GM19397 (cell line): Measurements from ENCODE around the gene UBALD1.

Source experiments
- ATAC-seq: cut with Tn5 transposase; IDR thresholded peaks from one replicate; pipeline ENCODE4 v1.9.1; 2021; ENCODE audit warnings: mild to moderate bottlenecking, moderate library complexity; ENCODE audit not compliant: unreplicated experiment

UBALD1 gene

GRCh38 chr16:4646773-4647643 lies 32.3 kb upstream of the UBALD1 start:
- no peak for ATAC-seq

- ATAC-seq: no peak
Measured at GRCh38 chr16:4641895-4642294, 27.2 kb upstream of the UBALD1 start.

GRCh38 chr16:4641306-4641687 lies 26.6 kb upstream of the UBALD1 start:
- ATAC-seq: no peak

- ATAC-seq: no peak
Measured at GRCh38 chr16:4640572-4641305, 26.1 kb upstream of the UBALD1 start.

DNA sequence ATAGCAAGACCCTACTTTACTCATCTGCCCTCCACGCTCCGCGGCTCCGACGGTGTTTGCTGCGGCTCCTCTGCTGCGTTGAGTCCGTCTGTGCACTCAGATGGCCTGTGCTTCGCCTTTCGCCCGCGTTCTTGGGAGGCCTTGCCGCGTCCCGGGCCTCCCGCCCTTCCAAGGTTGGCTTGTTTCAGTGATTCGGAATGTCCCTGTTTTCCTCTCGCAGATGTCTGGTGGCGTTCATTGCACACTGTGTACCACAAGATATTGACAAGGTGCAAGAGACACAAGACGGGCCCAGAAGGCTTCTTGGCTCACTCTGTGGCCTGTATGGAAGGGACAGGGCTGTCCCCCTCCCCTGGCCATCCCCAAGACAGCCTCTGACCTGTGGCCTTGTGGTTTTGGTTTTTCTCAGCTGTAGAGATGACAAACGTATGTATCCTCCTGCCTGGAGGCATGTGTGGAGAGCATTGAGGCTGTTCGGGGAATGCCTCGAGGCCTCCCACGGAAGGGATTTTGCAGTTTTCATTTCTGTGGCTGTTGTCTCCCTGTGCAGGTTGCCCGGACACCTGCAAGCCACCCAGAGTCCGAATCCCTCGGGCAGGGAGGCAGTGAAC lies 25.3 kb upstream of the UBALD1 start:
- no peak for ATAC-seq

DNA sequence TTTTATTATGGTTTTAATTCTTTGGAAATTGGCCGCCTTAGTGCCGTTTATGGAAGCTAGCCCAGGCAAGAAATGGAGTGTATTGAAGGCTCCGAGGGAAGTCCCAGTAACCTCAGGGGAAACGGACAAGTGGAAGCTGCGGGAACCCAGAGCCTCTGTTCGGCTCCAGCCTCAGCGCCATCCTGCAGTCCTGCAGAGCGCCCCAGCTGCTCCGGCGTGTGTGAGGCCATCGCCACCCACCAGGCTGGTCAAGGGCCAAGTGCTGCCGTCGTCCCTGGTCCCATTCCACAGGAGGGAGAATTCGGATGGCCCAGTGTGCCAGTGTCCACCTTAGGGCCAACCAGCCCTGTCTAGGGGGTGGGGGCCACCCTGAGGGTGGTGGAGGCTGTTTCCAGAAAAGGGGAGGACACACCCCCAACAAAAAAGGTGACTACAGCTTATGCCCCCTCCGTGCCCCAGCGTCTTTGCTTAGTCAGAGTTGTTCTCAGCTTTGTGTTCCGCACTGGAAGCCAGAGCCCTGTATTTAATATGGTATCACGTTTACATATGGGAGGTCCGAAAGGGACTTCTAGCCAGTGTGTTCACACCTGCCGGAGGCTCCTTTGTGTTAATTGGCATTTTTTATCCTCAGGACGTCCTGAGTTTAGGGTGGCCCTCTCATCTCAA lies 22.9 kb upstream of the UBALD1 start:
- no peak for ATAC-seq

GRCh38 chr16:4636196-4636595 lies 21.5 kb upstream of the UBALD1 start:
- no peak for ATAC-seq

DNA sequence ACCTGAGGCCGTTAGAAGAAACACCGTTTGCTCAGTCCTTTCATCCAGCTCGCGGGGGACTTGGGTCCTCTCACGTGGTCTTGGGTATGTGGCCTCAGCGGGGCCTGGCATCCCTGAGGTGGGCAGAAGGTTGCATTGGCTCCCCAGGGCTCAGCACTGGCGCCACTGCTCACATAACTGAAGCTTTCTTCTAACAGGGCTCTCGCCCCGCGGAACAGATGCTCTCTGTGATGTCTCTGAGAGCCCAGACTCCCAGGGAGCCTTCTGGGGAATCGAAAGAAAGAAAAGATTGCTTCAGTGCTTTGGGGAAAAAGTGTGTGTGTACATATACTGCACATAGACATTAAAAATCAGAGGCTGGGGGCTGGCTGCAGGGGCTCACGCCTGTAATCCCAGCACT lies 20.1 kb upstream of the UBALD1 start:
- ATAC-seq: no peak

DNA sequence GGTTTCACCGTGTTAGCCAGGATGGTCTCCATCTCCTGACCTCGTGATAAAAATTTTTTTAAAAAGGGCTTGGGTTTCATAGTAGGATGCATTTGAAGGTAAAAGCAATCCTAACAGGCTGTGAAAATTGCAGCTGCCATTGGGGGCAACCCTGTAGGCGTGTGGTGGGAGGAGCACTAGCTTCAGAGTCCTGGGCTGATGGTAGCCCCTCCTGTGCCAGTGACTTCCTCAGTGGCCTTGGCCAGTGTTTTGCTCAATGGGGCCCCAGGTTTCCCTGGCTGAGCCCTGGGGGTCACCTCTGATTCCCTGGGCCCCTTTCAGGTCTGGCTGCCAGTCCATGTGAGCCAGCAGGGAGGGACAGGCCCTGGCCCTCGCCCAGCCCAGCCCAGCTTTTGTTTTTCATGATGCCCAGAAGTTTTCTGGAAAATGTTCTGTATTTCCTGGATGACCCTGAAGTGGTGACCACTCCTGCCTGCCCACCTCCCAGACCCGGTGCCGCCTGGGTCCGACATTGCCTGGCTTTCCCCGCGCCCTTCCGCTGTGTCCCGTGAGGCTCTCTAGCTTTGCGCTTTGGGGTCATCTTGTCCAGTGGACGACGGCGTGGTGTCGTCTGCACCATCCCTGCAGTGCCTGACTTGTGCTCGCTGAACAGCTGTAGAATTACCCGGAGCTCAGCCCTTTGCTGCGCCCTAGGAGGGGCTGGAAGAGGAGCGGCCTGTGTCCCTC lies 19.4 kb upstream of the UBALD1 start:
- no peak for ATAC-seq

GRCh38 chr16:4631444-4631843 lies 16.8 kb upstream of the UBALD1 start:
- no peak for ATAC-seq

DNA sequence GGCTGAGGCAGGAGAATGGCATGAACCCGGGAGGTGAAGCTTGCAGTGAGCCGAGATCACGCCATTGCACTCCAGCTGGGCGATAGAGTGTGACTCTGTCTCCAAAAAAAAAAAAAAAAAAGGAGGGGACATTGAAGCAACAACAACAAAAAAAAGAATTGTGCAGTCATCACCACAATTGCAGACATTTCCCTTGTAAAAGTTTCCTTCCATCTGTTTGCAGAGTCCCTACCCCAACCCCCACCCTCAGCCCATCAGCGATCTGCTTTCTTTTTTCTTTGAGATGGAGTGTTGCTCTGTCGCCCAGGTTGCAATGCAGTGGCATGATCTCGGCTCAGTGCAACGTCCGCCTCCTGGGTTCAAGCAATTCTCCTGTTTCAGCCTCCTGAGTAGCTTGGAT lies 13.6 kb upstream of the UBALD1 start:
- no peak for ATAC-seq

DNA sequence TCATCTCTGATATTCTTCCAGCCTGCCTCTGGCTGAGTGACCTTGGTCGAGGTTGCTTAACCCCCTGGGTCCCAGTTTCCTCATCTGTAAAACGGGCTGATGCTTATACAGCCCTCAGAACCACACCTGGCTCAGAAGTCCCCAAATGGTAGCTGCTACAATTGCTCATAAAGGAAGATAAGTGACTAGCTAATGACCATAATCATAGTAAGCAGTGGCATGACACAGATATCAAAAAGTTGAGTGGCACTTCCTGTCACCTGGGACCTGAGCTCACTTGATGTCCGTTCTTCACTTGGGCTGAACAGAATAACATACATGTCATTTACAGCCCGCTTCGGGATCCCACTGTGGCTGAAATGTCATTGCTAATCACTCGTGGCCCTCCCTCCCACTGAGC lies 11.7 kb upstream of the UBALD1 start:
- ATAC-seq: no peak

DNA sequence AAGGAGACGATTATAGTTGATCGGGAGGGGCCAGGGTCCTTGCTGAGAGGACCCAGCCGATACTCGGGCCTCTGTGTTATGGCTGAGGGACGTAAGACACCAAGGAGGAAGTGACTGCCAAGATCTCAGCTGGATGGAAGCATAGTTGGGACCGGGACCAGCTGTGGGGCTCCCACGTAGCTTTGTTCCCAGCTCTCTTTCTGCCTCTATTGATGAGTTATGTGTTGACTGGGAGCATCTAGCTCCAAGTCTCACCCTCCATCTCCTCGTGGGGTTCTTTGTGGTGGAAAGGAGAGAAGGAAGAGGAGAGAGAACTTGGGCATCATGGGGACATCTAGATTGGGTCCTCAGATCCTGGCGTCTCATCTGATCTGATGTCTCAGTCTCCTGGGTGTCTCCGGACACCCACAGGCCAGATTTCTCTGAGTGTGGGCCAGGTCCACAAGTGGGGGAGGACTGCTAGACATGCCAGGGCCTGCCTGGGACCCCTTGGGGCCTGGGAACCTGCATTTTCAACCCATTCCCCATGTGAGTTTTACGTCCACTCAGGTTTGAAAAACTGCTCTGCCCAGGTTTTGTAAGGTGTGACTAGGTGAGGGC lies 11.0 kb upstream of the UBALD1 start:
- ATAC-seq: no peak

DNA sequence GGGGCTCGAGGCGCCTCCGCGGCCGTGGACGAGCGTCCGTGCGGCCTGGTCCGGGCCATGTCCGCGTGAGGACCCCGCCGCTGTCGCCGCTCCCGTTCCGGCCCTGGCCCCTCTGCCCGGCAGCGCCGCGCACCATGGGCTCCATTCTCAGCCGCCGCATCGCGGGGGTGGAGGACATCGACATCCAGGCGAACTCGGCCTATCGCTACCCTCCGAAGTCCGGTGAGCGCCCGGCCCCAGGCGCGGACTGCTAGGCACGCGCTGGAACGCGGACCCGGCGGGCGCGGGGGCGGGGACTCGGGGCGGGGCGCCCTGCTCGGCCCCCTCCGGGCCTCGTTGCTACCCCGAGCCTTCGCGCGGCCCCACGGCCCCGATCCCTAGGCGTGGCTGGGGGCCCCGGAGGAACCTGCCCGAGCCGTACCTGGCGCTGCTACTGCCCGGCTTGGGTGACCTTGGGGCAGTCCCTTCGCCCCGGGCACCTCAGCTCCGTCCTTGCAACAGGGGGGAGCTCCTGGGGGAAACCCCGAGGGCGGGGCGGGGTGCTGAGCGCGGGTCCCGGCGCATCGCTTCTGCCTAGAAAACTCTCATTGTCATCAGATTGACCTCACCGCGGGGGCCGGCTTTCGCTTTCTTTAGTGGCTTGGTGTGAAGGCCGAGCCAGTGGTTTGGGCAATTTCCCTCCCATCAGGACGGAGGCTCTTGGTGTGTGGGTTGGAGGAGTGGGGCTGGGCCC lies 10.3 kb upstream of the UBALD1 start:
- ATAC-seq: peak; percentile 51

DNA sequence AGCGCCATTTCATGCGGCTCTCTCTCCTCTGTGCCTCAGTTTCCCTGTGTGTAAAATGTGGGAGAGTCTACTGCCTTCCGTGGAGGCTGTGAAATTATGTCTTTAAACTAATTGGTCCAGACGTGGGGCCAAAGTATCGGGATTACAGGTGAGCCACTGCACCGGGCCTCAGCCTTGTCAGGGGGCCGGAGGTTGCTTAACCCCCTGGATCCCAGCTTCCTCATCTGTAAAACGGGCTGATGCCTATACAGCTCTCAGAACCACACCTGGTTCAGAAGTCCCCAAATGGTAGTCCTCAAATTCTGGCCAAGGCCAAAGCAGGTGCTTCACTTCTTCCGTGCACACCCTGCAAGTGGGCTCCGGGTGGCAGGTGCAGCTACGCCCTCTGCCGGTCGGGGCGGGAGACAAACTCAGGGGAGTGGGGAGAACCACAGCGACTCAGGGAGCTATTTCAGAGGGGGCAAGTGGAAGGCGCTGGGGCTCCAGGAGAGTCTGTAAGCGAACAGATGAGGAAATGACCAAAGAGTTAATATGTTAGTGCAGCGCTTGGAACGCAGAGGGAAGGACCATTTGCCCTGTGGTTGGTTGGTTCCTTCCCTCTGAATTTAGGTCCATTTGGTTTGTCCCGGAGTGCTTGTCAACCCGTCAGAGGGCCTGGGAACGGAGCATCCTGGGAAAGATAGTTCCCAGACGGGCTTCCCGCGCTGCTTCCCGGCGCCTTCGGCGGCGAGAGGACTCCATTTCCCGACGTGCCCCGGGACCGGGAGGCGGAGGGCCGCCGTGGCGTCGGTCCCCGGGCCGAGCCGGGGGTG lies 9.5 kb upstream of the UBALD1 start, which contains the start of gene MGRN1:
Gene MGRN1 (plus strand): TSS at position 812 of the 812 bp plus-strand sequence. CDS start 135 bp downstream, outside the sequence.
- ATAC-seq: peak; percentile 68

DNA sequence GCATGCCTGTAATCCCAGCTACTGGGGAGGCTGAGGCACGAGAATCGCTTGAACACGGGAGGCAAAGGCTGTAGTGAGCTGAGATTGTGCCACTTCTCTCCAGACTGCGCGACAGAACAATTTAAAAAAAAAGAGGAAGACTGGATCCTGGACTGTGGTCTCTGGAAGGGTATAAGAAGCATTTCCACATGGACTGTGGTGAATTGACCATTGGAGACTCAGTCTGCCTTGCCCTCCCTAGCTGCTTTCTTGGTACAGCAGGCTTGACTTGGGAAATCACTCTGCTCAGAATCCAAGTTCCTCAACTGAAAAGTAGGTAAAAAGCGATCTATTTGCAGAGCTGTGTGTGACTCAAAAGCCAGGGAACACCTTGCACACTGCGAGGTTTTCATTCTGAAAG lies 8.9 kb upstream of the UBALD1 start:
- ATAC-seq: no peak

DNA sequence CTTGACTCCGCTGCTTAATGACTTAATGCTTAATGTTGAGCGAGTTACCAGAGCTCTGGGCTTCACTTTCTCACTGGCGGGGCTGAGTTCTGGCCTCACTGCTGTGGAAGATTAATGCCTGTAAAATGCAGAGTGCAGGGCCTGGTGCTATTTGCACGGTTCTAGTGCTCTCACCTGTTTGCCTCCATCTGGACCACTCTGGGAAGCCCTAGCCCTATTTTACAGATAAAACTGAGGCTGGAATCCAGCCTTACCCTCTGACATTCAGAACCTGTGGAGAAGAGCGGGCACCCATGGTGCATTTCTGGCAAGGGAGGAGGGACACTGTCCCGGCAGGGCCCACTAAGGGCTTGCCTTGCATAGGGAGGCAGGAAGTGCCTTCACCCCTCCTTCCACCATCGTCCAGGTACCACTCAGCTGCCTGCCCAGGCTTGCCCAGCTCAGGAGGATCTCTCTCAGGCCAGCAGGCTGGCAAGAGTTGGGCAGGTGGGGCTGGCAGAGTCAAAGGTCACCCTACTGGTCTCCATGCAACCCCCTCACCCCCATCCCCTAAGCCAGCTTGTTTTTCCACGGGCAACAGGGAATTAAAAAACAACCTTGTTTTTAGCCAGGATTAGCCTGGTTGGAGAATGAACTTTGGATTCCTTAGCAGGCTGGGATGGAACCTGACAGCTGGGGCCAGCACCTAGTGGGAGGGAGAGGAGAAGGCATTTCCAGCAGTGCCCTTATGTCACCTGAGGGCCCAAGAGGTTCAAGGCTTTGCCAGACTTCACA lies 4.1 kb upstream of the UBALD1 start:
- no peak for ATAC-seq

GRCh38 chr16:4617880-4618279 lies 3.2 kb upstream of the UBALD1 start:
- ATAC-seq: no peak
